ENCODE data around the gene USHBP1. TPM values are rescaled to one million over a fixed set of nuclear protein-coding genes. Genes with fewer than 3 reads are reported as not detected.
"Not testable (repeated sequence)": the region's sequence is repeated elsewhere in the genome, so short reads cannot be mapped to it uniquely, and the experiment has no call there.

Gene USHBP1
- total RNA-seq, 1 donor from 2014 or later: 0.20 TPM

DNA sequence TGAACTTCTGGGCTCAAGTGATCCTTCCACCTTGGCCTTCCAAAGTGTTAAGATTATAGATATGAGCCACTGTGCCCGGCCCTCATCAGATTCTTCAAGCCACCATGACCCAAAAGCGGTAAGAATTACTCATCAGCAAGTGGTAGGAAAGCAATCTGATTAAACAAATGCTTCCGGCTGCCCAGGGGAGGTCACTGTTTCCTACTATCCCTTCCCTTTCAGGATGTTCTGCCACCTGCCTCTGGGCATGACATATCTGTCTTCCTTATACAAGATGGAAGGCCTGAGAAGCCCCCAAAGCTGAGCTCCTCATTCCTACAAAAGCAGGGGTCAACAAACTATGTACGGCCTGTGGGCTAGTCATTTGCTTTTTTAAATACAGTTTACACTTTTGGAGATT lies 31.7 kb upstream of the USHBP1 start:
- DNase-seq (ENCODE audit: low read depth): peak; percentile 65

DNA sequence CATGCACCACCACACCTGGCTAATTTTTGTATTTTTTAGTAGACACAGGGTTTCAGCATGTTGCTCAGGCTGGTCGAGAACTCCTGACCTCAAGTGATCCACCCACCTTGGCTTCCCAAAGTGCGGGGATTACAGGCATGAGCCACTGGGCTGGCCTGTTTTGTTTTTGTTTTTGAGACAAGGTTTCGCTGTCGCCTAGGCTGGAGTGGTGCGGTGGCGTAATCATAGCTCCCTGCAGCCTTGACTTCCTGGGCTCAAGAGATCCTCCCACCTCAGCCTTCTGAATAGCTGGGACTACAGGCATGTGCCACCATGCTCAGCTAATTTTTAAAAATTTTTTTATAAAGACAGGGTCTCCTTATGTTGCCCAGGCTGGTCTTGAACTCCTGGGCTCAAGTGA lies 31.0 kb upstream of the USHBP1 start:
- DNase-seq (ENCODE audit: low read depth): not testable (repeated sequence)

DNA sequence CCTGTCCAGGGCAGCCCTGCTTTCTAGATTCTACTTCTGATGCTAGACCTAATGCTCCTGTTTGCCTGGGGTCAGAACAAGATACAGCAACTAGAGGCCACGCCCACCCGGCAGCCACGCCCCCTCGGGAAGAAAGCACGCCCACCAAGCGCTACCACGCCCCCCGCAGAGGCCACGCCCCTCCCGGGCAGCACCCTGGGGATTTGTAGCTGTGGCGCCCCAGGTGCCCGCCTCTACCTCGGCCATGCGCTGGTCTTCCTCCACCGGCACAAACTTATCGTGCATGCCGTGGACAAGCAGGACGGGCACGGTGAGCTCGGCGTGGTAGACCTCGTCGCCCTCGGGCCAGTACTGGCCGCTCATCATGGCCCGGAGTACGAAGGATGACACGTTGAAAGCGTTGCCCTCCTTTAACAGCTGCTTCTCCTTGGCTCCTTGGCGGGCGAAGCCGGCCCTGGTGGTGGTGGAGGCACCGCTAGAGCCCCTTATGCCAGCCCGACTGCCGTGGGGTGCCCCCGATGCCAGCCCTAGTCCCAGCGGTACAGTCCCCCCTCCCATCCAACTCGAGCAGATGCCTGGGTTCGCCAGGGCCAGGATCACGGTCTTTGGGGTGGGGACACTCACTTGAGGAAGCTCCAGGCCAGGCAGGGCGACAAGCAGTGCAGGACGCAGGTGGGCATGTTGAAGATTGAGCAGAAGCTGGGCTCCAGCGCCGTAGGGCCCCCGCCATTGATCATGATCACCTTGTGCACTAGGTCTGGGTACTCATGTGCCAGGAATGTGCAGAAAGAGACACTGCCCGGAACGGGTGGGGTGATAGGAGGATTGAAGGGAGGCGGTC lies 29.7 kb upstream of the USHBP1 start:
- DNase-seq (ENCODE audit: low read depth): no peak

DNA sequence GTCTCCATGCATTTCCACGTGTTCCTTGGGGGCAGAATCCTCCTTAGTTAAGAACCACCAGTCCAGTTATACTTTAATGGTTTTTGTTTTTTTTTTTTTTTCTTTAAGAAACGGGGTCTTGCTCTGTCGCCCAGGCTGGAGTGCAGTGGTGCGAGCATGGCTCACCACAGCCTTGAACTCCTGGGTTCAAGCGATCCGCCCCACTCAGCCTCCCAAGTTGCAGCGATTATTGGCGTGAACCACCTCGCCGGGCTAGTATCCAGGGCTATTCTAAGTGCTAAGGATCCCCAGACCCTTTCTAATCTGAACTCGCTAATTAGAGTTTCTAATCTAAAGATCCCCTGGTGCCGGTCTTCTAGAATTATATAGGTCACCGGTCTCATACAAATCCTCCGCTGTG lies 29.1 kb upstream of the USHBP1 start:
- no peak for DNase-seq (ENCODE audit: low read depth)

DNA sequence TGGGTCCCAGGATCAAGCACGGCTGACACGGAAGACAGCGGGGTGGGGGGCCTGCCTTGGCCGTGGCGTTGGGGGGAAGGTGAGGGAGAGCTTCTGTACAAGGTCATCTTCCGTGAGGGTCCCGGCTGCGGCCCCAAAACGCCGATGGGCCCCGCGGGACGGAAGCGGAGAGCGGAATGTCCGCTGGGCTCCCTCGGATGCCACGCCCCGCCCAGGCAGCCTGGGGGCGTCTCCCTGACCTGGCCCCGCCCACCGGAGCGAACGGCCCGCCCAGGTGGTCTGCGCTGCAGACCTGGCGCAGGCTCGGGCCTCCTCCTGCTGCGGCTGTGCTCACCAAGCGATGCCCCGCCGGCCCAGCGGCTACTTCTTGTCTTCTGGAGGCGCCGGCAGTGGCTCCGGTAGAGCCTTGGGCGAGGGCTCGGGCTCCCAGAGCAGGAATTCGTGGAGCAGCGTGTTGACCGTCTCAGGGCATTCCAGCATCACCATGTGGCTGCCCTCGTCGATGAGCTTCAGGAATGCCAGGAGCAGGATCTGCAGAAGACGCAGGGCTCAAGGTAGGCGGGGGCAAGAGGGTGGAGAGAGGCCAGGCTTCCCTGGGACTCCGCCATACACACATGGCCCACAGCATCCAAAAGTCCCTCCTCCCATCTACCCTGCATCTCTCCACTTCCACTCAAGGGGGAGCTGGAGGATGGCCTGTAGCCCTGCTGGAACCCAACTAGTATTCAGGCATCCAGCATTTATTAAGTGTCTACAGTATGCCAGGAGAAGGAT lies 27.9 kb upstream of the USHBP1 start:
- DNase-seq (ENCODE audit: low read depth): peak; percentile 76

DNA sequence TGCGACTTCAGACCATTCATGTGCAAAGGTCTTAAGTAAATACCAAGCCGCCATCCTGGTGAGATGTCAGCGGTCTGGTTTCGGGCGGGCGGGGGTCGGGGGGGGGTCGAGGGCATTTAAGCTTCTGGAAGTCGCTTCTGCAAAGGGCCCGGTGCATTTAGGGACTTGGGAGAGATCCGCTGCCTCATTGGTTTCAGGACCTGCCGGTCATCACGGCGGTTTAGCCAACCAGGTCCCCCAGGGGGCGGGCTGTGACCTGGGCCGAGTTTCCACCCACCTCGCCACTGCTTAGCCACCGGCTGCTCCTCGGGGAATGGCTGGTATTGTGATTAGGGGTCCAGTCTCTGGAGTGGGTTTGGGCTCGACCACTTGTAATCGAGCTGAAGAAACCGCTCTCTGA lies 24.9 kb upstream of the USHBP1 start:
- peak; percentile 81 for DNase-seq (ENCODE audit: low read depth)

DNA sequence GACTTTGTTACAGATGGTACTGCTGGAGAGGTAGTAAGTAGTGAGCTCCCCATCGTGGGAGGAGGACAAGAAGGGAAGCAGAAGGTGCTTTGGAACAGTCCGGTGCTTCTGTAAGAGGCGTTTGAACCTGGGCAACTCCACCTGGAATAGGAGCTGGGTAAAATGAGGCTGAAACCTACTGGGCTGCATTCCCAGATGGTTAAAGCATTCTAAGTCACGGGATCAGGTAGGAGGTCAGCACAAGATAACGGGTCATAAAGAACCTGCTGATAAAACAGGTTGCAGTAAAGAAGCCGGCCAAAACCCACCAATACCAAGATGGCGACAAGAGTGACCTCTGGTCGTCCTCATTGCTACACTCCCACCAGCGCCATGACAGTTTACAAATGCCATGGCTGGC lies 22.2 kb upstream of the USHBP1 start:
- DNase-seq (ENCODE audit: low read depth): no peak

DNA sequence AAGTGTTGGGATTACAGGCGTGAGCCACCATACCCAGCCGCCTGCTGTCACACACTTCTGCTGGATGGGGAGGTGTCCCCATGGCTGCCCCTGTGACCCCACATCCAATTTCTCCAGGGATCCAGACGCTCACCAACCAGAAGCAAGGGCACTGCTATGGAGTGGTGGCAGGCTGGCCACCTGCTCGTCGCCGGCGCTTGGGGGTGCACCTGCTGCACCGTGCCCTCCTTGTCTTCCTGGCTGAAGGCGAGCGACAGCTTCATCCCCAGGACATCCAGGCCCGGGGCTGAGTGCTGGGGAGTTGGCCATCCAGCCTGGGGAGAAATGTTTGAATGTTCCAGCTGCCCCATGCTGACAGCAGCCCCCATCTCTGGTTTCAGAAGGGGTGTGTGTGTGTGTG lies 21.7 kb upstream of the USHBP1 start:
- no peak for DNase-seq (ENCODE audit: low read depth)

DNA sequence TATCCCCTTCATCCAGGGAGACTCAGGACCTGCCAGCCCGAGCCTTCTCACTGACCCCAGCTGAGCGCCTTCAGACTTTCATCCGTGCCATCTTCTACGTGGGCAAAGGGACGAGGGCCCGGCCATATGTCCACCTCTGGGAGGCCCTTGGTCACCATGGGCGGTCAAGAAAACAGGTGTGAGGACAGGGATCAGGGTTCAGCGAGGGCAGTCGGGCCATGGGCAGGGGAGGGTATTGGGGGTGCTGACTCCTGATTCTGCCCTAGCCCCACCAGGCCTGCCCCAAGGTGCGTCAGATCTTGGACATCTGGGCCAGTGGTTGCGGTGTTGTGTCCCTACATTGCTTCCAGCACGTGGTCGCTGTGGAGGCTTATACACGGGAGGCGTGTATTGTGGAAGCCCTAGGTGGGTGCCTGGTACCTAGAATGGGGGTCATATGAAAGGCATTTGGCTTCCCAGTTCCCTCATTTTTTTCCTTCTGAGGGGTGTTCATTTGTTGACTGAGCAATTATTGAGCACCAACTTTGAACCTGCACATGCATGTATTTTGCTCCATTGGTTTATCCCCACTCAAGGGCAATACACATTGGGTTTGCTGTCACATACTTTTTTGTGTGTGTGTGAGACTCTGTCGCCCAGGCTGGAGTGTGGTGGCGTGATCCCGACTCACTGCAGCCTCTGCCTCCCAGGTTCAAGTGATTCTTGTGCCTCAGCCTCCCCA lies 21.0 kb upstream of the USHBP1 start:
- DNase-seq (ENCODE audit: low read depth): no peak

DNA sequence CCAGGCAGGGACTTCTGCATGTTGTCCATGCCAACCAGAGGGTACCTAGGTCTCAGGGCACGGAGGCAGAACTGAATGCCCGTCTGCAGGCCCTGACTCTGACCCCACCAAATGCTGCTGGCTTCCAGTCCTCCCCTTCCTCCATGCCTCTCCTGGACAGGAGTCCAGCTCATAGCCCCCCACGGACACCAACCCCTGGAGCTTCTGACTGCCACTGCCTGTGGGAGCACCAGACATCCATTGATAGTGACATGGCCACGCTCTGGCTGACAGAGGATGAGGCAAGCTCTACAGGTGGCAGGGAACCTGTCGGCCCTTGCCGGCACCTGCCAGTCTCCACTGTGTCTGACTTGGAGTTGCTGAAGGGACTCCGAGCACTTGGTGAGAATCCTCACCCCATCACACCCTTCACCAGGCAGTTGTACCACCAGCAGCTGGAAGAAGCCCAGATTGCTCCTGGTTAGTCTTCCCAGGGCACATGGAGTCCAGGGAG lies 19.0 kb upstream of the USHBP1 start:
- no peak for DNase-seq (ENCODE audit: low read depth)

DNA sequence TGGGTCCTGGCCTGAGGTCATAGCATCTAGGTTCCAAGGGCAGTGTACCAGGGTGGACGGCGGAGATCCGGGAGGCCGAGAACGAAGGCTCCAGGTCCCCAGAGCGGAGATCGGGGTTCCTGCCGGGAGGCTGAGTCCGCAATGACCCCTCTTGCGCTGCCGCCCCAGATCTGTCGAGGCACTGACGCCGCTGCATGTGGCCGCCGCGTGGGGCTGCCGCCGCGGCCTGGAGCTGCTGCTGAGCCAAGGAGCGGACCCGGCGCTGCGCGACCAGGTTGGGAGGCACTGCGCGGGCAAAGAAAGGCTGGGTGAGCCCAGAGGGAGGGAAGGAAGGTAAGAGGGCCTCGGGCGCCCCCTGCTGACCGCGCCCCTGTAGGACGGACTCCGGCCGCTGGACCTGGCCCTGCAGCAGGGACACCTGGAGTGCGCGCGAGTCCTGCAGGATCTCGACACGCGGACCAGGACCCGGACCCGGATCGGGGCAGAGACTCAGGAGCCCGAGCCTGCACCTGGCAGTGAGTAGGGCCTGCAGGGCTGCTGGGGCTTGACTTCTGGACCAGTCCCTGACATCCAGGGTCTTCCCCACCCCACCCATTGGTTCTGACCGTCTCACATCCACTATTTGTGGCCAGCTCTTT lies 18.1 kb upstream of the USHBP1 start:
- peak; percentile 38 for DNase-seq (ENCODE audit: low read depth)

DNA sequence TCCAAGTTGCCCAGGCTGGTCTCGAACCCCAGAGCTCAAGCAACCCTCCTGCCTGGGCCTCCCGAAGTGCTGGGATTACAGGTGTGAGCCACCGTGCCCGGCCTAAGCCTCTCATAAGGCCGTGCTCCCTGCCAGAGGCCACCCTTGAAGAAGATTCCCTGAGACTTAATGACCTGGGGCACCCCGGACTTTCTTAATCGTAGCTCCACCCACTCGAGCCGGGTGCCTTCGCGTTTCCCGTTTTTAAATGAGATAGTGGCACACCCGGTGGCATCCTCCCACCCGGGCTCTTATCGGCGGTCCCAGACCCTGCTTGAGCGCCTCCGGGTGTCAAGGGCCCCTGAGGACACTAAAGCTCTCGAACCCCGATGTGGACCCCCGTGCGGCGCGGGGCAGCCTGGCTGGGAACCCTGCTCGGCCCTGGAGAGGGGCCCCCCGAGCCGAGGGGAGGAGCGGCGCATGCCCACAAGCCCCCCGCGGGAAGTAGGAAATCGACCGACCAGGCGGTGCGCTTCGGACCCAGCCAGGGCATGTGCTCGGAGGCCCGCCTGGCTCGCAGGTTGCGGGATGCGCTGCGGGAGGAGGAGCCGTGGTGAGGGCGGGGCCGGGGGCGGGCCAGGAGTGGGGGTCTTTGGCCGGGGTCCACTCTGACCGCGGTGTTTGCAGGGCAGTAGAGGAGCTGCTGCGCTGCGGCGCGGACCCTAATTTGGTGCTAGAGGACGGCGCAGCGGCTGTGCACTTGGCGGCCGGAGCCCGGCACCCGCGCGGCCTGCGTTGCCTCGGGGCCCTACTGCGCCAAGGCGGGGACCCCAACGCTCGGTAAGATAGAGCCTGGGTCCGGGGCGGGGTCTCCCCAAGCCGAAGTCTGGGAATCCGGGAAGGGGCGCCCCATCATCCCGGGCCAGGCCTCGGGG lies 17.1 kb upstream of the USHBP1 start, which contains the start of gene ANKLE1:
Gene ANKLE1 (plus strand): TSS at position 511 of the 914 bp plus-strand sequence. CDS start 20 bp downstream, at position 531.
- no peak for DNase-seq (ENCODE audit: low read depth)

DNA sequence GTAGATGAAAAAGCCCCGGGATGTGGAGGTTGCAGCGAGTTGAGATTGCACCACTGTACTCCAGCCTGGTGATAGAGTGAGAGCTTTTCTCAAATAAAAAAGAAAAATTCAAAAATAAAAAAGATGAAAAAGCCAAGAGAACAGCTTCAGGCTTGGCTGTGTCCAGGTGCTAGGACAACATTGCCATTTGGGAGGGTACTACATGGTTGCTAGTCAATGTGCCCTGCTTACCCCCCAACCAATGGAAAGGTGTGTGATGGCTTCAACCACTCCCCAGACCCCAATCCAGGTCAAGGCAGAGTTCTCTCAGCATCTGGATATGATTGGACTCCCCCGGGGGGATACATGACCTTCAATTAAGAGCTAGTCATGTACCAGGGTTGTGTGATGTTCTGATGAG lies 14.9 kb upstream of the USHBP1 start:
- no peak for DNase-seq (ENCODE audit: low read depth)

DNA sequence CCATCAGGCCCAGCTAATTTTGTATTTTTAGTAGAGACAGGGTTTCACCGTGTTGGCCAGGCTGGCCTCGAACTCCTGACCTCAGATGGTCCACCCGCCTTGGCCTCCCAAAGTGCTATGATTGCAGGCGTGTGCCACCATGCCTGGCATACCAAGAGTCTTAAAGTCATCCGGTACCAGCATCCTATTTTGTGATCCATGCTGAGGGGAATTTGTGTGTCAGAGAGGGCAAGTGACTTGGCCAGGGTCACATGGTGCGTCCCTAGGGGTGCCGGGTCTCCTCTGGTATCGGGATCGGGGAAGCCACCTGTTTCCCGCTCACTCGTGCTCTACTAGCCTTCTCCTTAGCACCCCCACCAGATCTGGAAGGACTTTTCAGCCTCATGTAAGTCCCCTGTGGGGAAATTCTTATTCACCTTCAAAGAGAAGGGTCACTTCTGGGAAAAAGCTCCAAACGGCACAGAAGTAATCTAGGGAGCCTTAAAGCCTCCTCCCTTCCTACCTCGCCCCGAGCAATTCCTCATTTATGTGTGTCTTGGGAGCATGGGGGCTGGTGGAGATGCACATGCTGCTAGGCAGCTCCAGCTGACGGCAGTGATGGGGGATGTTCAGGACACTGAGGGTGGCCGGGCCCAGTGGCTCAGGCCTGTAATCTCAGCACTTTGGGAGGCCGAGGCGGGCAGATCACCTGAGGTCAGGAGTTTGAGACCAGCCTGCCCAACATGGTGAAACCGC lies 11.1 kb upstream of the USHBP1 start:
- no peak for DNase-seq (ENCODE audit: low read depth)

DNA sequence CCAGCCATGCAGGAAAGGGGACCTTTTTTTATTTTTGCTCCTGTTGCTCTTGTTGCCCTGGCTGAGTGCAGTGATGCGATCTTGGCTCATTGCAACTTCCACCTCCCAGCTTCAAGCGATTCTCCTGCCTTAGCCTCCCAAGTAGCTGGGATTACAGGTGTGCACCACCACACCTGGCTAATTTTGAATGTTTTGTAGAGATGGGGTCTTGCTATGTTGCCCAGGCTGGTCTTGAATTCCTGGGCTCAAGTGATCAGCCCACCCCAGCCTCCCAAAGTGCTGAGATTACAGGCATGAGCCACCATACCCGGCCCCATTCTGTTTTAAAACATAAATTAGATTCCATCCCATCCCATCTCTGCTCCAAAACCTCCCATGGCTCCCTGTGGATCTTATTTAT lies 10.3 kb upstream of the USHBP1 start:
- DNase-seq (ENCODE audit: low read depth): not testable (repeated sequence)

DNA sequence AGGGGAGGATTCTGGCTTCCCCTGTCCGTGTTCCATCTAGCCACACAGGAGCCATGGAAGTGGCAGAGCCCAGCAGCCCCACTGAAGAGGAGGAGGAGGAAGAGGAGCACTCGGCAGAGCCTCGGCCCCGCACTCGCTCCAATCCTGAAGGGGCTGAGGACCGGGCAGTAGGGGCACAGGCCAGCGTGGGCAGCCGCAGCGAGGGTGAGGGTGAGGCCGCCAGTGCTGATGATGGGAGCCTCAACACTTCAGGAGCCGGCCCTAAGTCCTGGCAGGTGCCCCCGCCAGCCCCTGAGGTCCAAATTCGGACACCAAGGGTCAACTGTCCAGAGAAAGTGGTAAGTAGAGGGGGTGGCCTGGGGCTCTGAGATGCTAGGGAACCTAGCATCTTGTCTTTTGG lies 4.2 kb upstream of the USHBP1 start:
- DNase-seq (ENCODE audit: low read depth): no peak

DNA sequence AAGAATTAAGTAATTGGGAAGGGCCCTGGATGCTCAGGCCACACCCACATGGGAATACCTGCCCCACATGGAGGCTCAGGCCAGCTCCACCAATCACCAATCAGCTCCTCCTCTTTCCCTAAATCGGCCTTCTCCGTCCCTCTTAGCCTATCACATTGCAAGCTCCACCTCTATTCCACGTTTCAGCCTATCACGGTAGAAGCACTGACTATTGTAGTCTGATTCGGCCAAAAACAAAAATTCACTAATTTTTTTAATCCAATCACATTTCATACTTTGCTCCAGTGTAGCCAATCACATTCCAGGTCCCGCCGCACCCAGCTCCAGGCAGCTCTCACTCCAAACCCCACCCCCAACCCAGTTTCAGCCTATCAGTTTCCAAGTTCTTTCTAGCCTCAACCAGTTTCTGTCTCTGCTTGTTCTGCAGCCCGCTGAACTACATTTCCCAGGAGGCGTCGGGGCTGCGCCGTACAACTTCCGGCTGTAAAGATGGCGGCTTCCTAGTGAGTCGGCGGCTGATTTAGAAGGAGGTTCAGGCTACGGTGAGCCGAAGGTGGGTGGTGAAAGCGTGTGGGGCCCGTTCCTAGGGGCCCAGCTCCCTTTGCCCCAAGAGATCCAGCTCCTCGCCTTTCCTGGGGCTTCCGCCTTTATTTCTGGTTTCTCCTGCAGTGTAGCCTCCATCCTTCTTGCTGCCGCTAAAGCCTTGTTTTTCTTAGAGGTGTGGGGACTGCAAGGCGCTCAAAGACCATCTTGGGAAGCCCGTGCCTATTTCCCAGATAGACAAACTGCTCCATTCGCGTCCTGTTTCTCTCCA lies 2.6 kb upstream of the USHBP1 start, which contains the start of gene BABAM1:
Gene BABAM1 (plus strand): TSS at position 469 of the 814 bp plus-strand sequence. CDS start 1,364 bp downstream, outside the sequence.
- DNase-seq (ENCODE audit: low read depth): peak; percentile 99

DNA sequence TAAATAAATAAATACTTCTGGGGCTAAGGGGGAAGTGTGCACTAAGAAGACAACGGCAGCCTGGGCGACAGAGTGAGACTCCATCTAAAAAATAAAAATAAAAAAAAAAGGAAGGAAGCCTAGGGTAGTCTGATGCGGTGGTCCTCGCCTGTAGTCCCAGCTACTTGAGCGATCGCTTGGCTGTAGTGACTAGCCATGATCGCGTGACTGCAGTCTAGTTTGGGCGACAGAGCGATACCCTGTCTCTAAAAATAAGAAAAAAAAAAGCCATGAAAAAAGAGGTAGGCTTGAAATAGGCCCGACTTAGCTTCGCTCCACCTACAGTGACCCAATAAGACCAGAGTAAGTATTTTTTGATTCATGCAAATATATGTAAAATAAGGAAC lies 2.0 kb upstream of the USHBP1 start:
- no peak for DNase-seq (ENCODE audit: low read depth)

DNA sequence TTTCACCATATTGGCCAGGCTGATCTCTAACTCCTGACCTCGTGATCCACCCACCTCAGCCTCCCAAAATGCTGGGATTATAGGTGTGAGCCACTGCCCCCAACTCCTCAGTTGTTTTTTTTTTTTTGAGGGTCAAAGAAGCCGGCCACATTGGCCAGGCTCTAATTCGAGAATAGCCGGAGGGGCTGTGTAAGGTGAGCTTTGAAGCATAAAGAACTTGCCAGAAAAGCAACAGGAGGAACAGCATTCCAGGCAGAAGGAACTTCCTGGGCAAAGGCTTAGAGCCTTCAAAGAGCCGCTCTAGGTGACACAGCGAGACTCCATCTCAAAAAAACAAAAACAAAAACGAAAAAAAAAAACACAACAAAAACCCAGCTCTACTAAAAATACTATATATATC lies 1.5 kb upstream of the USHBP1 start:
- no peak for DNase-seq (ENCODE audit: low read depth)
